Breast epithelium (tissue), 4 donors: ENCODE data around the gene FTCD. TPM values are rescaled to one million over a fixed set of nuclear protein-coding genes. Genes with fewer than 3 reads are reported as not detected.

Experiments
- DNase-seq, 2 donors: peaks; one replicate each; pipeline ENCODE4 v3.0.0-alpha.2; 2019; ENCODE audit warnings: low spot score in 2 of 2
- H3K27ac ChIP-seq, 2 donors: fragments of 200-600 bp; sonication (generic) in 1 of 2; one replicate each; pipeline ENCODE4 v1.5.1; 2016 to 2019; ENCODE audit warnings: mild to moderate bottlenecking in 1 of 2
- H3K27me3 ChIP-seq, 2 donors: fragments of 200-600 bp; sonication (generic) in 1 of 2; one replicate each; pipeline versions ENCODE4 v1.5.1 to v1.6.0; 2017 to 2019; ENCODE audit warnings: control low read depth in 1 of 2, mild to moderate bottlenecking in 1 of 2
- H3K36me3 ChIP-seq: fragments of 200-600 bp; one replicate; pipeline ENCODE4 v1.5.1; 2019
- H3K4me1 ChIP-seq, 2 donors: fragments of 200-600 bp; sonication (generic); one replicate each; pipeline ENCODE4 v1.5.1; 2016 to 2019; ENCODE audit warnings: control low read depth in 1 of 2
- H3K4me3 ChIP-seq, 3 donors: fragments of 200-600 bp; sonication (generic); 1 replicate in 2 of 3; 2 replicates in 1 of 3; pipeline ENCODE4 v1.5.1; 2016 to 2019; ENCODE audit warnings: mild to moderate bottlenecking in 3 of 3, moderate library complexity in 2 of 3
- H3K9me3 ChIP-seq, 2 donors: fragments of 200-600 bp; sonication (generic) in 1 of 2; one replicate each; pipeline ENCODE4 v1.5.1; 2016 to 2019; ENCODE audit warnings: control low read depth in 1 of 2
- POLR2A ChIP-seq: fragments of 450-650 bp; IDR thresholded peaks from one replicate; pipeline ENCODE4 v1.6.1; 2016; ENCODE audit warnings: antibody characterized with exemption, mild to moderate bottlenecking, moderate library complexity
- POLR2AphosphoS5 ChIP-seq, 3 donors: sonication (generic); formaldehyde crosslinking; IDR thresholded peaks; one replicate each; pipeline ENCODE4 v1.6.1; 2017; ENCODE audit warnings: antibody characterized with exemption in 3 of 3
- intact Hi-C: fragments of 100-400 bp; cut with DNase I; formaldehyde crosslinking; loops from one replicate; pipeline ENCODE4 v1.15.1; 2023; ENCODE audit warnings: low total_unique reads
- total RNA-seq, 3 donors: library from RNA; depleted of rRNA; stranded (reverse); fragments of >200 nt; gene quantifications; one replicate each; pipeline ENCODE4 v1.1.0, GENCODE V29; 2016
- TF ChIP-seq, protein P1 (sequence below), 3 donors: fragments of 450-650 bp; IDR thresholded peaks; one replicate each; pipeline ENCODE4 v1.5.1; 2016 to 2017; ENCODE audit warnings: antibody characterized with exemption in 3 of 3, mild to moderate bottlenecking in 3 of 3, moderate library complexity in 3 of 3

Gene FTCD
- total RNA-seq, 3 donors from 2014 or later = 0.59 TPM; not detected in 2

DNA sequence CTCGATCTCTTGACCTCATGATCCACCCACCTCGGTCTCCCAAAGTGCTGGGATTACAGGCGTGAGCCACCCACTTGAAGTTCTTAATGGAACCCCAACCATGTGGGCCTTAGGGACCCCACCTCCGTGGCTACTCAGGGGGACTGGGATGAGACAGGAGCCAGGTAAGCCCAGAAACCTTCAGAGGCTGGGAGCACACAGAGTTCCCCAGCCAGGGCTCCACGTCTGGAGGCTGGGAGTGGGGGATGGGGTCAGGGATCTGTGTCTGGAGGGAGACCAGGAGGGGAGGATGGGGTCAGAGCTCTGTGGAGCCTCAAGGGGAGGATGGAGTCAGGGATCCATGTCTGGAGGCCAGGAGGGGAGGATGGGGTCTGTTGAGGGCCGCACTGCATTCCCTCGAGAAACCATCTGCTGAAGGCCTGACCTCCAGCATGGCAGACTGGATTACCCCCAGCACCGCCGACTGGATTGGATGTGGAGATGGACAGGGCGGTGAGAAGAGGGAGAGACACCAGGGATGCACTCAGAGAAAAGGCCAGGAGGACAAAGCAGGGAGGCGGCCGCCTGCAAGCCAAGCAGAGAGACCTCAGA is 2.1 kb upstream of the FTCD start:
- Histone ChIP-seq H3K27me3 (no peaks in the 10 kb centered on the region), H3K9me3 (no peaks in the 10 kb centered on the region), H3K27ac (no peak overlapping the region), H3K4me1 (no peaks in the 10 kb centered on the region), H3K36me3 (no peaks in the 10 kb centered on the region), H3K4me3 (no peak overlapping the region)
- TF ChIP-seq POLR2A (no peak), POLR2AphosphoS5 (IDR thresholded peaks at IDR 0.05) (no peak)
- TF ChIP-seq, protein P1, sequence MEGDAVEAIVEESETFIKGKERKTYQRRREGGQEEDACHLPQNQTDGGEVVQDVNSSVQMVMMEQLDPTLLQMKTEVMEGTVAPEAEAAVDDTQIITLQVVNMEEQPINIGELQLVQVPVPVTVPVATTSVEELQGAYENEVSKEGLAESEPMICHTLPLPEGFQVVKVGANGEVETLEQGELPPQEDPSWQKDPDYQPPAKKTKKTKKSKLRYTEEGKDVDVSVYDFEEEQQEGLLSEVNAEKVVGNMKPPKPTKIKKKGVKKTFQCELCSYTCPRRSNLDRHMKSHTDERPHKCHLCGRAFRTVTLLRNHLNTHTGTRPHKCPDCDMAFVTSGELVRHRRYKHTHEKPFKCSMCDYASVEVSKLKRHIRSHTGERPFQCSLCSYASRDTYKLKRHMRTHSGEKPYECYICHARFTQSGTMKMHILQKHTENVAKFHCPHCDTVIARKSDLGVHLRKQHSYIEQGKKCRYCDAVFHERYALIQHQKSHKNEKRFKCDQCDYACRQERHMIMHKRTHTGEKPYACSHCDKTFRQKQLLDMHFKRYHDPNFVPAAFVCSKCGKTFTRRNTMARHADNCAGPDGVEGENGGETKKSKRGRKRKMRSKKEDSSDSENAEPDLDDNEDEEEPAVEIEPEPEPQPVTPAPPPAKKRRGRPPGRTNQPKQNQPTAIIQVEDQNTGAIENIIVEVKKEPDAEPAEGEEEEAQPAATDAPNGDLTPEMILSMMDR (IDR thresholded peaks at IDR 0.05) = no peak
- intact Hi-C loops = no loop called here
- peak in 1 of 2 donors; percentile 48 for DNase-seq

GRCh38 chr21:46156678-46157077 is 1.3 kb upstream of the FTCD start:
- Histone ChIP-seq H3K9me3 (no peaks in the 10 kb centered on the region), H3K27ac (no peak overlapping the region), H3K27me3 (no peaks in the 10 kb centered on the region), H3K36me3 (no peaks in the 10 kb centered on the region), H3K4me1 (no peaks in the 10 kb centered on the region), H3K4me3 (no peak overlapping the region)
- TF ChIP-seq POLR2AphosphoS5 (IDR thresholded peaks at IDR 0.05) = no peak
- no peak for TF ChIP-seq POLR2A
- TF ChIP-seq, protein P1 (IDR thresholded peaks at IDR 0.05) = no peak
- no peak for DNase-seq
- intact Hi-C loops = no loop called here

- Histone ChIP-seq H3K4me1 (no peaks in the 10 kb centered on the region), H3K27ac (no peak overlapping the region), H3K9me3 (no peaks in the 10 kb centered on the region), H3K36me3 (no peaks in the 10 kb centered on the region), H3K27me3 (no peaks in the 10 kb centered on the region), H3K4me3 (no peak overlapping the region)
- intact Hi-C loops = no loop called here
- no peak for DNase-seq
- no peak for TF ChIP-seq POLR2A
- TF ChIP-seq, protein P1 (IDR thresholded peaks at IDR 0.05) = no peak
- no peak for TF ChIP-seq POLR2AphosphoS5 (IDR thresholded peaks at IDR 0.05)
These were observed 933 bp upstream of the FTCD start for GRCh38 chr21:46156378-46156645.

DNA sequence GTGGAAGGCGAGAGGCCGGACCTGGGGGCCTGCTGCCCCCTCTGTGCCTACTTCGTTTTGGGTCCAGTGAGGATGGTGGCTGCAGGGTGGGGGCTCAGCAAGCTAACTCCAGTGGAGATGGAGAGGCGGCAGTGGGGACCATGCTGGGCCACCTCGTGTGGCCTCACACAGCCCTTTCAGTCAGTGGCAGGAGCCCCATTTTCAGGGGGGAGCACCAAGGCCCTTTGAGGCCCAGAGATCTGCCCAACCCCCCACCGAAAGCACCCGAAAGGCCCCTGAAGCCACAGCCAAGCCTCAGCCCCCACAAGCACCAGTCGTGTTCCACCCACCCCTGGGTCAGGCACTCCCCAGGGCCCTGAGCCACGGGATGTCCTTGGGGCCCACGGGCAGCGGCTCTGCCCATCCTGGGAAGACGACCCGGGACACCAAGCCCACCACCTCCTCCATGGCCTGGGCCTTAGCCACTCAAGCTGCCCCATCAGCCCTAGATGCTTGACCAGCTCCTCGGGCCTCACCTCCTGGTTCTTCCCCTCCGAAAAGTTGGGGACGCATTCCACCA is 345 bp downstream of the FTCD start:
- intact Hi-C loops = no loop called here
- Histone ChIP-seq H3K4me3 (no peak overlapping the region), H3K4me1 (no peaks in the 10 kb centered on the region), H3K27me3 (no peaks in the 10 kb centered on the region), H3K27ac (no peak overlapping the region), H3K9me3 (no peaks in the 10 kb centered on the region), H3K36me3 (no peaks in the 10 kb centered on the region)
- DNase-seq = peak in 1 of 2 donors; percentile 48
- TF ChIP-seq, protein P1 (IDR thresholded peaks at IDR 0.05) = no peak

DNA sequence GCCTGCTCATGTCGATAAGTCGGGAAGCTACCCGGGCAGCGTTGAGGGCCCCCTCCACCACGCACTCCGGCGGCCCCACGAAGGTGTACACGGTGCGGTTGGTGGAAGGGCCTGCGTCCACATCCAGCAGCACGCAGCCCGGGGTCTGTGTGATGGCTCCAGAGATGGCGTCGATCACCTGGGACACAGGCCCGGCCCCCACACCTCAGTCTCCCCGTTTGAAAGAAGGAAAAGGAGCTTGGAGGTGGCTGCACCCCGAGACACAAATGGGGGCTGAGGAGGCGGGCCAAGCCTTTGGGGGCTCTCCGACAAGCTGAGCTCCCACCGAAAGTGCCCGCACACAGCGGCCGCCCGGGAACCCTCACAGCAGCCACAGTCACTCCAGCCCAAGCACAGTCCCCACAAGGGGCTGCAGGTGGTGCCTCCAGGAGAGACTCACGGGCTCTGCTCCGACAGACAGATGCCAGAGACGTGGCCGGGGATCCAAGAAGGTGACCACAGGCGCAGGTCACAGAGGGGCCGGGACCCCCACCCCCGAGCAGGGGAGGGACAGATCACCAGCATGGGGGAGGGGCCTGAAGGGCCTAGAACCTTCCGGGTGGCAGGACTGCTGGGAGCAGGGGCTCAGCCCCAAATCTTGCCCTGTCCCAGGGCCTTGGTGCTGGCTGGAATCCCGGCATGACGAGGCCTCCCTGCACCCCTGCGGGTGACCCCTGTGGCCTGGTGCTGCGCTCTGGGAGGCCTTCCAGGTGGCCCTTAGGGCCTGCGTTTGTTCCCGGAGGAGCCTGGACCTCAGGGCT is 1.0 kb downstream of the FTCD start:
- TF ChIP-seq, protein P1 (IDR thresholded peaks at IDR 0.05) = no peak
- TF ChIP-seq POLR2AphosphoS5 (IDR thresholded peaks at IDR 0.05) (no peak), POLR2A (no peak)
- Histone ChIP-seq H3K27ac (no peak overlapping the region), H3K27me3 (no peaks in the 10 kb centered on the region), H3K4me1 (no peaks in the 10 kb centered on the region), H3K36me3 (no peaks in the 10 kb centered on the region), H3K9me3 (no peaks in the 10 kb centered on the region), H3K4me3 (no peak overlapping the region)
- peak in 1 of 2 donors; percentile 48 for DNase-seq
- intact Hi-C loops = no loop called here
